Fibroblast of mammary gland (primary cell): ENCODE data around the gene LRIG1.

Source experiments
- DNase-seq: peaks from one replicate; pipeline ENCODE4 v3.0.0-alpha.2; 2010; ENCODE audit warnings: low read depth
- H3K4me3 ChIP-seq: 2 replicates; pipeline ENCODE4 v1.5.1; 2011; ENCODE audit warnings: low read depth, mild to moderate bottlenecking, low read length, moderate library complexity; ENCODE audit not compliant: control insufficient read depth
- TF ChIP-seq, protein P1 (sequence below): conservative IDR thresholded peaks from 2 replicates; pipeline ENCODE4 v1.5.1; 2011; ENCODE audit warnings: low read depth, low read length, inconsistent platforms; ENCODE audit not compliant: control insufficient read depth, insufficient read depth

LRIG1 gene

DNA sequence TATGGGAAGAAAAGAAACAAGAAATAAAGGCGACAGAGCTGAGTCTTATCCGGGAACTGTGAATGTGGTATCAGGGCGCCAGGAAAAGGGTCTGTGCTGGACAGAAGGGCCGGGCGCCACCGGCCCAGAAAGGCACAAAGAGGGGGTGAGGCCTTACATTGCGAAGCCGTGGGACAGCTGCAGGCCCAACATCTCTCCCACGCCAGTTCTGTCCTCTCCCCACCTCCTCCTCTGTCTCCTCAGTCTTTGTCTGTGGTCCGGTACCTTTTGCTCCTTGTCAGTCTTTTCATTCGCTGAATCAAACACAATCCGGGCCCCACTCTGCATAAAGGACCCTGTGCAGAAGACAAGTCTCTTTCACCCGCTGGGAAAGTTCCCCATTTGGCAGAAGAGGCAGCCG is 81.8 kb downstream of the LRIG1 start:
- TF ChIP-seq, protein P1, sequence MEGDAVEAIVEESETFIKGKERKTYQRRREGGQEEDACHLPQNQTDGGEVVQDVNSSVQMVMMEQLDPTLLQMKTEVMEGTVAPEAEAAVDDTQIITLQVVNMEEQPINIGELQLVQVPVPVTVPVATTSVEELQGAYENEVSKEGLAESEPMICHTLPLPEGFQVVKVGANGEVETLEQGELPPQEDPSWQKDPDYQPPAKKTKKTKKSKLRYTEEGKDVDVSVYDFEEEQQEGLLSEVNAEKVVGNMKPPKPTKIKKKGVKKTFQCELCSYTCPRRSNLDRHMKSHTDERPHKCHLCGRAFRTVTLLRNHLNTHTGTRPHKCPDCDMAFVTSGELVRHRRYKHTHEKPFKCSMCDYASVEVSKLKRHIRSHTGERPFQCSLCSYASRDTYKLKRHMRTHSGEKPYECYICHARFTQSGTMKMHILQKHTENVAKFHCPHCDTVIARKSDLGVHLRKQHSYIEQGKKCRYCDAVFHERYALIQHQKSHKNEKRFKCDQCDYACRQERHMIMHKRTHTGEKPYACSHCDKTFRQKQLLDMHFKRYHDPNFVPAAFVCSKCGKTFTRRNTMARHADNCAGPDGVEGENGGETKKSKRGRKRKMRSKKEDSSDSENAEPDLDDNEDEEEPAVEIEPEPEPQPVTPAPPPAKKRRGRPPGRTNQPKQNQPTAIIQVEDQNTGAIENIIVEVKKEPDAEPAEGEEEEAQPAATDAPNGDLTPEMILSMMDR, result no peak
- no peak overlapping the region for H3K4me3 ChIP-seq
- DNase-seq, result no peak

DNA sequence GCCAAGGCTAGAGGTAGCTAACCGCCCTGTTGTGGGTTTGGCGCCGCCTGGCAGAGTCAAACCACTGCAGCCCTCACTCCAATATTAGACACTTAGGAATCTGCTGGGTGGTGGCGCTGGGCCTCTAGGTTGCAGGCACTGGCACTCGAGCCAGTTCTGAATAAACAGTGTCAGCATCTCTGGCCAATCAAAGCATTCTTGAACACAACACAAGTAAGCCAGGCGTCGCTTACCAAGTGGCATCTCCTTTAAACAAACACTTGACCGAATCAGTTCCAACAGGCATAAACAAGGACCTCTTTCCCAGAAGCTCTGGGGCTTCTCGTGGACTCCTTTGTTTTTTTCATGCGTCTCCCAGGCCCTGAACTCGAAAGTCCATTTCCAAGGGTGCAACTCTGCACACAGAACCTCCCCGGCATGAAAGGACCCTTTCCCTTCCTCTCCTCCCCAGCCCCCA is 82.3 kb downstream of the LRIG1 start:
- DNase-seq, result no peak
- TF ChIP-seq, protein P1, result no peak
- no peak overlapping the region for H3K4me3 ChIP-seq

DNA sequence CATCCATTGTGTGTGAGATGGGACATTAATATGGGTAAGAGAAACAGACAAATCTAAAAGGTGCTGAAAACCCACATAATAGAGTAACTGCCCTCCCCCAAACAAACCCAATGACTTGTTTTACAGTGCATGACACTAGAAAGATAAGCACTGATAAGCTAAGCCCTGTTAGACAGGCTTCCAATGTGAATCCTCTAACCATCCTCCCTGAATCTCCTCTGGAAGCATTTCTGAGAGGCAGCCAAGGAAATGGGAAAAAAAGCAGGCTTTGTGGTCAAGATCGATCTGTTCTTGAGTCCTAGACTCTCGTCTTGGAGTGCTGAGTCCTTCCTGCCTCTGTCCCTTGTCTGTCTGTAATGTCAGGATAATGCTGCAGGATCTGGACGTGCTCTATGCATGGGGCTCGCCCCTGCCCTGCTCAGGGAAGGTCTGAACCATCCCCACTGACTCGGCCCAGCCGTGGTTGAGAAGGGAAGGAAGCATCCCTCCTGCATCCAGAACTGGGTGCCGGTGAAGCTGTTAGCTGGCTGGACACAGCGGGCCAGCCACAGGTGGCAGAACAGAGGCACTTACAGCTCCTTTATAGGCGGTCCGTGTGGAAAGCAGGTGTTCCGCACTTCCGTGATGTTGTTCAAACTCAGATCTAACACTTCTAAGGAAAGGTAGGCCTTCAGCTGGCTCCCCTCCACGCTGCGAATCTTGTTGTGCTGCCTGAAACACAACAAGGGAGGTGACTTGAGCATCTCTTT is 84.1 kb downstream of the LRIG1 start:
- no peak overlapping the region for H3K4me3 ChIP-seq
- TF ChIP-seq, protein P1, result no peak
- DNase-seq, result no peak

DNA sequence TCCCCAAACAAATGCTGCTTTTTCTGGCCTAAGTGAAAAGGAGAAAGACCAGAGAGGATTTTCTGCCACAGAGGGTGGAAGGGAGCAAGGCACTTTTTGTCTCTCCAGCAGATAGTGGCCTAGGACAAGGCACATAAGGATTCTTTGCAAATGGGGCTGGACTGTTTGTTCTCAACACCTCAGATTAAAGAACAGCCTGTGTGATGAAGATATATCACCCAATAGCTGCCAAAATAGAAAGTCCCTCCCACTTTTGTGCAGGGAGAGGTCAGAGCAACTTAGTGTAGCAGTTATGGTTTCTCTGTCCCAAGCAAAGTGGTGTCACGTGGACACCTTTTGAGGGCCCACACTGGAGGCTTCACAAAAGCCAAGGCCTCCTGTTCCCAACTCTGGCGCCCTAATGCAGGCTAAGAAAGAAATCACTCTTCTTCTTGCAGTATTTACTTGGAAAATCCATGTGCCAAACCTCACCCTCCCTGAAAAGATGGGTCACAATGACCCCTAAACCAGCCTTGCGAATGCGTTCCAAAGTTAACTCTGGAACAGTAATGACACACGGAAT is 84.9 kb downstream of the LRIG1 start:
- TF ChIP-seq, protein P1, result no peak
- no peak for DNase-seq
- no peak overlapping the region for H3K4me3 ChIP-seq

DNA sequence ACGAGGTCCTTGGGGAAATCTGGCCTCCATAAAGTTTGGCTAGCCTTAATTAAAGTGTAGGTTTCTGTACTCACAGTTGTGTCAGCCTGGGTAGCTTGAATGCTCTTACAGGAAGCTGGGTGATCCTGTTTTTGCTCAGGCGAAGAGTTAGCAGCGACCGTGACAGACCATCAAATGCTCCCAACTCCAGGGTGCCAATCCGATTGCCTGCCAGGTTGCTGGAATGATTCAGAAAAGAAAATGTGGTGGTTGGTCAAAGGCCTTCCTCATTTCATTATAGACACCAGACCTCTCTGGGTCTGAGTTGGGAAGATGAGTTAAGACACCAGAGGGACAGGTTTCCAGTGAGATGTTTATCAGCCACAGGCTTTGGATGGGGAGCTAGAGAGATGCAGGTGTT is 86.0 kb downstream of the LRIG1 start:
- TF ChIP-seq, protein P1, result no peak
- no peak for DNase-seq
- no peak overlapping the region for H3K4me3 ChIP-seq

DNA sequence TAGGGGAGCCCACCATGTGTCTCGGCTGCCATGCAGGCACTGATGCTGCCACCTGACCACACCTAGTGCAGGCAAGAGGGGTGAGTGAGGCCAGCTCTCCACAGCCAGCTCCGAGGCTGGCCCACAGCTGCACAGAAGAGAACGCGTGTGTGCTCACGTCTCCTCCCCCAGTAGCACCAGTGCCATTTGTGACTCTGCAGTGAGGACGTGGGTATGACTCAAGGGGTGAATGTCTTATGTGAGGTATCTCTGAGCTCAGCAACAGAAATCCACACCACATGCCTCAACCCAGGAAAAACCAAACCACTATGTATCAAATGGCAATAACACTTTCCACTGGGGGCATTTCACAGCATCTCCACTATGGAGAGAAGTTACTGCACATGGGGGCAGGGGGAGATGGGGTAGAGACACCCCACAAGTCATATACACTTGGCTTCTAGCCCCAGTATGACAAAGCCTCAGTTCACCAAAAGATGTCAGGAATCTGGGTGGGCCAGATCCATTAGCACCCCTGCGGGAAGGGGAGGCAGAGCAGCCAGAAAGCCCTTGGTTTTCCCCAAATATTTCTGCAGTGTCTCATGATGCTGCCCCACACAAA is 87.6 kb downstream of the LRIG1 start:
- H3K4me3 ChIP-seq, result no peak overlapping the region
- DNase-seq, result peak; percentile 96
- TF ChIP-seq, protein P1, result no peak
